Activated gamma-delta T cell (primary cell): ENCODE data around the gene PLAC8L1.

Source experiments
- DNase-seq: peaks from one replicate; lab custom pipeline; 2025; lab: John Stamatoyannopoulos, UW

Gene PLAC8L1

DNA sequence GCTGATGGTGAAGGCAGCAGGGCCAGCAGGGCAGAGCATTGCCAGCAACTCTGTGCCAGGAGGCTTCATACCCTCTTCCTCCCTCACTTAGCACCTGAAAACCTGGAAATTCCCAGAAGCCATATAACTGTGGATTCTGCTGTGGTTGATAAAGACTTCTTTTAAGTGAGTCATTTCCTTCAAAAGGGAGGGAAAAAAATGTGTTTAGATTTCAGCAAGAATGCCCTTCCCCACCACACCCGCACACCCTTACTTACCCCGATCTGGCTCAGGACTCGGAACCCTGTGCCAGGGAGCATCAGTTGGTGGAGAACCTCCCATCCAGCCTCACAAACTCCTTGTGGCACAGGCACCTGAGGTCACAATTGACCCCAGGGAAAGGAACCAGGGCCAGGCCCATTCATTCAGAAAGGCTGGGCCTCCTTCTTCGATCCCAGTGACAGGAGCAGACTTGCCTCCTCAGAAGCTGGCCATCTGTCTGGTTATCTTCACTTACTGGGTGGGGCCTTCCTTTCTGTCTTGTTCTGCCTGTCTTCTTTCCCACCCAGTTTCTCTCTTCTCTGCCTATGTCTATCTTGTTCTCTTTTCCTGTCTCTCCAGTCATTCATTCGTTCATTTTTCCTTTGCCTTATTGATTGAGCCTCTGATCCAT lies 62.6 kb downstream of the PLAC8L1 start:
- no peak for DNase-seq

DNA sequence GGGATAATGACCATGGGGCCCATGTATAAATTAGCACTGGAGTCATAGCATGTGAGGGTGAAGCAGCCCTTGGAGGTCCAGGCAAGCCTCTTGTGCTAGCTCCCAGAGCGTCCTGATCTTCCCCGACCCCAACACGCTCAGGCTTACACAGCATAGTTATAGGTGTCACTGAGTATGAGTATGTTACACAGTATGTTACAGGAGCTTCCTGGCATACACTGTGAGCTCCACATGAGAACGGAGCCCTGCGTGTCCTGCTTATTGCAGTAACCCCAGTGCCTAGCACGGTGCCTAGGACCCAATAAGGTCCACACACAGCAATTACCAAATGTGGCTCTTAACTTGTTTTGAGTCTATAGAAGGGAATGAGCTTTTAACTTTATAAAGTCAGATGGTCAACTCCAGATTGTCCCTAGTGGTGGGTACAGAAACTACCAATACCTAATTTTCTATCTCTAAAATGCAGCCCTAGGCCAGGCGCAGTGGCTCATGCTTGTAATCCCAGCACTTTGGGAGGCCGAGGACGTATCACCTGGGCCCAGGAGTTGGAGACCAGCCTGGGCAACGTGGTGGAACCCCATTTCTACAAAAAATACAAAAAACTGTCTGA lies 64.1 kb downstream of the PLAC8L1 start:
- no peak for DNase-seq

GRCh38 chr5:146040527-146040926 lies 64.8 kb downstream of the PLAC8L1 start:
- DNase-seq: no peak

DNA sequence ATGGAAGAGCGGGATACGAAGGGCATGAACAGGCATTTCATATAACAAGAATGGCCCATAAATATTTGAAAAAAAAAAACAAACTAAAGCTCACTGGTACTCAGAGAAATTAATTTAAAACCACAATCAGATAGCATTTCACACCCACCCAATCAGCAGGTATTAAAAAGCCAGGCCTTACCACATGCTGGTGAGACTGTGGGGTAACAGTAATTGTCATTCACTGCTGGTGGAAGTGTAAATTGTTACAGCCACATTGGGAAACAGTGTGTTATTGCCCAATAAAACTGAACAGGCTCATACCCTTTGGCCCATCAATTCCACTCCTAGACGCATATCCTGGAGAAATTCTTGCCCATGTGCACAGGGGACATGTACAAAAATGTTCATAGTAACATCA lies 66.0 kb downstream of the PLAC8L1 start:
- no peak for DNase-seq

GRCh38 chr5:146034605-146035004 lies 70.8 kb downstream of the PLAC8L1 start:
- no peak for DNase-seq
